Measurements from ENCODE around the gene P3H4.

Gene P3H4

DNA sequence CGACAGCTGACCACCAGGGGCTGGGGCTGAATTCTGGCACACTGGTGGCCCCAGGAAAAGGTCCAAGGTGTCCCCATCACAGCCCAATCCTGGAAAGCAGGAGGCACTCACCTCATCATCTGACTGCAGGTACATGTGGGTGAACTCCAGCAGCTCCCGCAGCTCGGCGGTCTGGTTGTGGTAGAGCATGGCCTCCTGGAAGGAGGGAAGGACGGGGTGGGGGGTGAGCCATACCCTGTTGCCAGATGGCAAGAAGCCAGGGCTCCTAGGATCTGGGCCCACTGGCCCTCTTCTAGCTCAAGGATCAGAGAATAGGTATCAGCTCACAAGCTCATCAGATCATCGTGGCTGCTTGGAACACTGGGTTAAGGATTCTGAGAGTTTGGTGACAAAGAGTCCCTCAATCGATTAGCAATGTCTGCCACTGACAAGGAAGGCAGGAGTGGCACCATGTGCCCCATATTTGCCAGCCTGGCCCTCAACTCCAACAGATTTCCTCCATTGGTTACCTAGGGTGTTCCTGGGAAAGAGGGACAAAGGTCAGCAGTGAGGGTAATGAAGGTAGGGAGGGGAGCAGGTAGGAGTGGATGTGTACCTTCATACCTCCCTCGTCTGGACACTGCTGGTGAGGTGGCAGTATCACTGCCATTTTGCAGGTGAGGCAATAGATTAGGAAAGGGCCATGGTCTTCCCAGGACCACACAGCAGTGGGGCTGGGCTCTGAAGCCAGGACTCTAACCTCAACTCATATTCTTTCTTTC, 4.9 kb downstream of the P3H4 start:
- TF ChIP-seq, protein P1, sequence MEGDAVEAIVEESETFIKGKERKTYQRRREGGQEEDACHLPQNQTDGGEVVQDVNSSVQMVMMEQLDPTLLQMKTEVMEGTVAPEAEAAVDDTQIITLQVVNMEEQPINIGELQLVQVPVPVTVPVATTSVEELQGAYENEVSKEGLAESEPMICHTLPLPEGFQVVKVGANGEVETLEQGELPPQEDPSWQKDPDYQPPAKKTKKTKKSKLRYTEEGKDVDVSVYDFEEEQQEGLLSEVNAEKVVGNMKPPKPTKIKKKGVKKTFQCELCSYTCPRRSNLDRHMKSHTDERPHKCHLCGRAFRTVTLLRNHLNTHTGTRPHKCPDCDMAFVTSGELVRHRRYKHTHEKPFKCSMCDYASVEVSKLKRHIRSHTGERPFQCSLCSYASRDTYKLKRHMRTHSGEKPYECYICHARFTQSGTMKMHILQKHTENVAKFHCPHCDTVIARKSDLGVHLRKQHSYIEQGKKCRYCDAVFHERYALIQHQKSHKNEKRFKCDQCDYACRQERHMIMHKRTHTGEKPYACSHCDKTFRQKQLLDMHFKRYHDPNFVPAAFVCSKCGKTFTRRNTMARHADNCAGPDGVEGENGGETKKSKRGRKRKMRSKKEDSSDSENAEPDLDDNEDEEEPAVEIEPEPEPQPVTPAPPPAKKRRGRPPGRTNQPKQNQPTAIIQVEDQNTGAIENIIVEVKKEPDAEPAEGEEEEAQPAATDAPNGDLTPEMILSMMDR (IDR thresholded peaks at IDR 0.05; ENCODE audit: low read depth, low read length, missing control alignments): no peak
- DNase-seq (ENCODE audit: low read depth): no peak
- in situ Hi-C loops (cut with HindIII; ENCODE audit: low sequenced_read_pairs): loop anchor here (10.0 kb wide), 1 partner anchor 82 kb away; no protein-coding TSS in a partner anchor
- H3K4me3 ChIP-seq (ENCODE audit: low read depth, low read length): no peak overlapping the region

DNA sequence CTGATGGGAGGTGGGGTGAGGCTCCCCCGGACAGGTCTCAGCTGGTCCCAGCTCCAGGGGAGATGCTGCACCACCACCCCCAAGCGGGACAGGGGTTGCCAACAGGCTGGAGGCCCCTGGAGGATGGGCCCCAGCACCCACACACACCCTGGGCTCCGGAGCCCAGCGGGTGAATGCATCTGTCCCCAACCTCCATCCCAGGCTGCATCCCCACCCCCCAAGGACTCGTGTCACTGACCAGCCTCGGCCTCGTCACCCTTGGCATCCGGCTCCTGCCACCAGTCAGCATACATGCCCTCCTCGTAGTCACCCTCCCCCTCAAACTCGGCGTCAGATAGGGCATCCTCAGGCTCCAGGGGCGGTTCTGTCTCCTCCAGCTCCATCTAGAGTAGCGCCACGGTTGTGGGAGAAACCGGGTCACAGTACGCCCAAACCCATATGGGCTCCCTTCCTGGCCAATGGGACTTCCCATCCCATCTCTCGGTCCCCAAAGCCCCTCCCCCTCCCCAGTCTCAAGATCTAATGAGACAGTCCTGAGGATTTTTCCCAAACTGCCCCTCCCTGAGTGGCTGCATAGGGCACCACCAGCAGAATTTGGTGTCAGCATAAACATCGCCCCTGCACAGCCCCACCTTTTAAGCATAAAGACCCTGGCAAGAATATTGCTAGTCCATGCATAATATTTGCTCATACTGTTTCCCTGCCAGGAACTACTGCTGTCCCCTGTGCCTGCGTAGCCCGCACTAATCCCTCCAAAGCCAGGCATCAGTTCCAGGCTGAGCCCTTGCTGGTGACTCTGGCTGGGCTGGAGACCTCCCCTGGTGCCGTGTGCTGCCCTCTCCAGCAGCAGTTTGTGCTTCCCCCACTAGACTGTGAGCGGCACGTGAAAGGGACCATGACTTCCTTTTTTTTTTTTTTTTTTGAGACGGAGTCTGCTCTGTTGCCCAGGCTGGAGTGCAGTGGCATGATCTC, 8.4 kb downstream of the P3H4 start:
- H3K4me3 ChIP-seq (ENCODE audit: low read depth, low read length): no peak overlapping the region
- in situ Hi-C loops (cut with HindIII; ENCODE audit: low sequenced_read_pairs): loop anchor here (5.0 to 10.0 kb wide), 2 partner anchors 46 to 79 kb away; no protein-coding TSS in a partner anchor
- DNase-seq (ENCODE audit: low read depth): no peak
- TF ChIP-seq, protein P1 (IDR thresholded peaks at IDR 0.05; ENCODE audit: low read depth, low read length, missing control alignments): no peak

DNA sequence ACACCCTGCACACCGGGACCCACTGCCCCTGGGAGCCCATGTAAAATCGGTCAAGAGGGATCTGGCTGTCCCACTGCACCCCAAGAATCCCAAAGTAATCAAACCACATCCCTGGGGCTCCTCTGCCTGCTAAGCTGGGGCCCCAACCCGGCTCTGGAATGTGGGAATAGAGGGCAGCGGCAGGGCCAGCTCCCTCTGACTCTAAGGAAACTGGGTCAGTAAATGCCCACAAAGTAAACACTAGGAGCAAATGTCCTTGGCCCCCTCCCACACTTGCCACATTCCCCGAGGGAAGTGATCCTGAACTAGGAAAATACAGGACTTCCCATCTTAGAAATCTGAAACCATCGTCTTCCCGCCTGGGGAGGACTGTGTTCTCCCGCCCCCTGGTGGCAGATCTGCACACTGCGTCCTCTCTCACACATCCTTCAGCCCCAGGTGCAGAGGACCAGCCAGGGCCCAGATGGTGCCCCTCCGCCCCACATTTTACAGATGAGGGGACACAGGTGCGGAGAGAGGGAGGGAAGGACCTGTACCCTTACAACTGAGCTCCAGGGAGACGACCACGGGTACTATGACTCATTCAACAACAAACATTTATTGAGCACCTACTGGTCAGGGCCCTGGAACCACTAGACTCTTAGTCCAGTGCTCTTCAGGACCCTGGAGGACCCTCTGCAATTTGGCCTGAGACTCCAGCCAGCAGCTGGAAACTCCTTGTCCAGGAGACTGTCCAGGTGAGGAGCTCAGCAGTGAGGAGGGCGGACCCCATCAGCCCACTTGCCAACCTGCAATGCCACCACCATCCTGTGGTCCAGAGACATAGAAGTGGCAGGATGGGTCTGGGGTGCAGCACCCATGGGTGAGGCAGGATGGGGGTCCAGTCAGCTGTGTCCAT, 10.1 kb downstream of the P3H4 start:
- in situ Hi-C loops (cut with HindIII; ENCODE audit: low sequenced_read_pairs): loop anchor here (5.0 to 10.0 kb wide), 2 partner anchors 44 to 77 kb away; no protein-coding TSS in a partner anchor

DNA sequence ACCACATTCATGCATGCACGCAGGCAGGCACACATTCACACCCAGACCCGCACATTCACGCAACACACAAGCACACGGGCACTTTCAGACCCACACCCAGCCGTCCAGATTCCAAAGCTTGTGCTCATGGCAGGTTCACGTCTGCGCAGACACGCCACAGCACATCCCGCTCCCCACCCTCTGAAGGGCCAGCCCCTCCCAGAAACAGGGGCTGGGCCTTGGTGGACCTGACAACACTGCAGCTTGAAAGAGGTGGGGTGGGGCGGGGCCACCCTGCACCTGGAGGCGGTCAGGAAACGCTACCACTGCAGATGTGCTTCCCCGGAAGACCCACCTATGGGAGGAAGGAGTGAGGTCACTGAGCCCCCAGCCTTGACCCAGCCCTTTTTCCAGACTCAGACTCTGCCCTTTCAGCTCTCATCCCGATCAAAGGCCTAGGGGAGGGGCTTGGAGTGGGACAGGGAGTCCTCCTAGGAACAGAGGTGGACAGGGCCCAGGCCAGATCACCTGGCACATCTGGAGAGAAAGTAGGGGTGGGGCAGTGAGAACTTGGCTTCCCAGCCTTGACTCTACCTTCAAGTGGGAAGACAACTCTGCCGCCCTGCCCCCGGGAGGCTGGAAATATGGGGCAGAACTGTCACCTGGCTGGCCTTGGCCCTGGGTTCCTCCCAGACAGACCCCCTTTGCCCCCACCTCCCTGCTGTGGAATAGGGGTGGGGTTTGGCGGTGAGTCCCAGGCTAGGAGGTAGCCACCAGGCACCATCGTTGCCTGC, 11.0 kb downstream of the P3H4 start:
- TF ChIP-seq, protein P1 (IDR thresholded peaks at IDR 0.05; ENCODE audit: low read depth, low read length, missing control alignments): no peak
- in situ Hi-C loops (cut with HindIII; ENCODE audit: low sequenced_read_pairs): loop anchor here (5.0 to 10.0 kb wide), 2 partner anchors 43 to 76 kb away; no protein-coding TSS in a partner anchor
- no peak overlapping the region for H3K4me3 ChIP-seq (ENCODE audit: low read depth, low read length)
- no peak for DNase-seq (ENCODE audit: low read depth)

More for the DNA sequence above, 10.1 kb downstream of the P3H4 start:
- peak; percentile 61 for DNase-seq (ENCODE audit: low read depth)
- TF ChIP-seq, protein P1 (IDR thresholded peaks at IDR 0.05; ENCODE audit: low read depth, low read length, missing control alignments): peak; percentile 97
- no peak overlapping the region for H3K4me3 ChIP-seq (ENCODE audit: low read depth, low read length)

DNA sequence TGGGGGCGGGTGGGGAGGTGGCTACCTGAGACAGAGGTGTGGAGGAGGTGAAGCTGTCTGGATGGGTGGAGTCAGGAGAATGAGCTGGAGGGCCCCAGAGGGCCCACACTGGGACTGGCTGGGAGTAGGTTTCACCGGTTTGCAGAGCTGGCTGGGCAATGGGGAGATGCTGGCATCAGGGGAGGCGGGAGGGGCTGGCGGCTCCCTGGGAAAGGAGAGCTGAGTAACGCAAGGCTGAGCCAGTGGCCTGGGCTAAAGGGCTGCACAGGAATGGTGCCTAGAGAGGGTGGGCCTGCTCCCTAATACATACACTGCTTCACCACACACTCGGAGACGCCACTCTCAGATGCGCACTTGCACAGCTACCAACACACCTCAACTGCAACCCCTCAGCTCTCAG, 12.4 kb downstream of the P3H4 start:
- H3K4me3 ChIP-seq (ENCODE audit: low read depth, low read length): no peak overlapping the region
- TF ChIP-seq, protein P1 (IDR thresholded peaks at IDR 0.05; ENCODE audit: low read depth, low read length, missing control alignments): no peak
- DNase-seq (ENCODE audit: low read depth): no peak
- in situ Hi-C loops (cut with HindIII; ENCODE audit: low sequenced_read_pairs): no loop called here
